Testis (tissue), 2 donors: Measurements from ENCODE around the gene RSBN1L.

ENCODE experiments used
- POLR2A ChIP-seq: fragments of 450-650 bp; IDR thresholded peaks from one replicate; pipeline ENCODE4 v1.6.1; 2017; ENCODE audit warnings: antibody characterized with exemption, mild to moderate bottlenecking, moderate library complexity
- TF ChIP-seq, protein P1 (sequence below), 3 experiments: fragments of 450-650 bp in 2 of 3; fragments of 200-600 bp in 1 of 3; sonication (generic) in 1 of 3; IDR thresholded peaks; one replicate each; pipeline ENCODE4 v1.5.1; 2016 to 2019; ENCODE audit warnings: antibody characterized with exemption in 3 of 3, mild to moderate bottlenecking in 2 of 3, moderate library complexity in 1 of 3

DNA sequence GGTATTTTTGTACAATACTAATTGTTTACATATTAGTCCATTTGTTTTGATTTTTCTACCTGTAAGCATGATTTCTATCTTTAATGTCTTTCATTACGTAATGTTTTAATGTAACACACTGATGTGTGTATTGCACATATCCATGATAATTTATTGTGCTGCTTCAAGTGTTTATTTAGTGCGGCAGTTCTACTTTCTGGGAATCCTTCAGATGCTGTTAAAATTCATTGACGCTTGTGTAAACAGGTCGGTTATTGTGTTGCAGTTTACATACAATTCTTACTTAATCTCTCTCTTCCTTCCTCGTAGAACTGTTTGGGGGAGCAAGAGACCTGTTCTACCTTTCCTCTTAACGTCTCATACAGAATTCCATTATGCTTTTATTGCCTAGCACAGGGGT lies 95.1 kb downstream of the RSBN1L start:
- TF ChIP-seq, protein P1, sequence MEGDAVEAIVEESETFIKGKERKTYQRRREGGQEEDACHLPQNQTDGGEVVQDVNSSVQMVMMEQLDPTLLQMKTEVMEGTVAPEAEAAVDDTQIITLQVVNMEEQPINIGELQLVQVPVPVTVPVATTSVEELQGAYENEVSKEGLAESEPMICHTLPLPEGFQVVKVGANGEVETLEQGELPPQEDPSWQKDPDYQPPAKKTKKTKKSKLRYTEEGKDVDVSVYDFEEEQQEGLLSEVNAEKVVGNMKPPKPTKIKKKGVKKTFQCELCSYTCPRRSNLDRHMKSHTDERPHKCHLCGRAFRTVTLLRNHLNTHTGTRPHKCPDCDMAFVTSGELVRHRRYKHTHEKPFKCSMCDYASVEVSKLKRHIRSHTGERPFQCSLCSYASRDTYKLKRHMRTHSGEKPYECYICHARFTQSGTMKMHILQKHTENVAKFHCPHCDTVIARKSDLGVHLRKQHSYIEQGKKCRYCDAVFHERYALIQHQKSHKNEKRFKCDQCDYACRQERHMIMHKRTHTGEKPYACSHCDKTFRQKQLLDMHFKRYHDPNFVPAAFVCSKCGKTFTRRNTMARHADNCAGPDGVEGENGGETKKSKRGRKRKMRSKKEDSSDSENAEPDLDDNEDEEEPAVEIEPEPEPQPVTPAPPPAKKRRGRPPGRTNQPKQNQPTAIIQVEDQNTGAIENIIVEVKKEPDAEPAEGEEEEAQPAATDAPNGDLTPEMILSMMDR (IDR thresholded peaks at IDR 0.05), result no peak
- no peak for TF ChIP-seq POLR2A
